GM19043 (cell line): ENCODE data around the gene NDUFS1.
"Not testable (repeated sequence)": the region's sequence is repeated elsewhere in the genome, so short reads cannot be mapped to it uniquely, and the experiment has no call there.

Experiments
- ATAC-seq: cut with Tn5 transposase; IDR thresholded peaks from one replicate; pipeline ENCODE4 v1.9.1; 2021; ENCODE audit warnings: low read depth; ENCODE audit not compliant: unreplicated experiment

NDUFS1 gene

DNA sequence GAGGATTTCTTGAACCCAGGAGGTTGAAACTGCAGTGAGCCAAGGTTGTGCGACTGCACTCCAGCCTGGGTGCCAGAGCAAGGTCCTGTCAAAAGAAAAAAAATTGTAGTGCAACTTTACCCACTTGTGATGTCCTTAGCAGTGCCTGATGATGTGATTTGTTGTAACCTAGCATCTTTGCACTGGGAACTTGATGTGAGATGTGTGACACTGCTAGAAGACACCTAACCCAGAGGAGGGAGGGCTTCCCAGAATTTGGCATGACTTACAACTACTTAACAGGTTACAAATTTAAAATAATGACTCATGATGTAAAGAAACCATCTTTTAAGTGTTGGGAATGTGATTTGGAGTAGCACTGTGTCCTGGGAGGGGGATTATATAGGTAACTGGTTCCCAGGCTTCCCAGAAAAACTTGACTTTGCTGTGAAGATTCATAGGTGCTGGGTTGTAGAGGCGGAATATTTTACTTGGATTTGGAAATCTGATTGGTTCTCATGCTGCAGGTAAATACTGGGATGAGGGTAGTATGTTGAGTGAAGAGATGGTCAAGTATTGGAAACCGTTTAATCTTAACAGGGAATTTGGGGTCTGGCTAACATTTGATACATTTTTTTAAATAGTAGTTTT is 4.1 kb upstream of the NDUFS1 start:
- no peak for ATAC-seq

GRCh38 chr2:206162401-206162800 is 3.2 kb upstream of the NDUFS1 start:
- ATAC-seq: not testable (repeated sequence)

DNA sequence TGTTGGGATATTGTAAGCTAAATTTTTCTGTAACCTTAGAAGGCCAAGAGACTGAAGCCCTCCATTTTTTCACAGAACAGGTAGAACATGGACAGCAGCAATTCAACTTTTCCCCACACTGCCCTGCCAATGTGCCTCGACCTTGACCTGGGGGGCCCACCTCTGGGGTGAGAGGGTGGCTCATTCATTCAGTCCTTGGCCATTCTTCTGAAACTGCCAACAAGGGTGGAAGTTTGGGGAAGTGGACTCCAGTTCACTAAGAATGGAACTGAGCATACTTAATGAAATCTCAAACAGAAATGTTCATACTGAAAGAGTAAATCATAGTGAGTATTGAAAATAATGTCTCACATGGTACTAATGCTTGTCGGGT is 1.5 kb upstream of the NDUFS1 start:
- no peak for ATAC-seq

DNA sequence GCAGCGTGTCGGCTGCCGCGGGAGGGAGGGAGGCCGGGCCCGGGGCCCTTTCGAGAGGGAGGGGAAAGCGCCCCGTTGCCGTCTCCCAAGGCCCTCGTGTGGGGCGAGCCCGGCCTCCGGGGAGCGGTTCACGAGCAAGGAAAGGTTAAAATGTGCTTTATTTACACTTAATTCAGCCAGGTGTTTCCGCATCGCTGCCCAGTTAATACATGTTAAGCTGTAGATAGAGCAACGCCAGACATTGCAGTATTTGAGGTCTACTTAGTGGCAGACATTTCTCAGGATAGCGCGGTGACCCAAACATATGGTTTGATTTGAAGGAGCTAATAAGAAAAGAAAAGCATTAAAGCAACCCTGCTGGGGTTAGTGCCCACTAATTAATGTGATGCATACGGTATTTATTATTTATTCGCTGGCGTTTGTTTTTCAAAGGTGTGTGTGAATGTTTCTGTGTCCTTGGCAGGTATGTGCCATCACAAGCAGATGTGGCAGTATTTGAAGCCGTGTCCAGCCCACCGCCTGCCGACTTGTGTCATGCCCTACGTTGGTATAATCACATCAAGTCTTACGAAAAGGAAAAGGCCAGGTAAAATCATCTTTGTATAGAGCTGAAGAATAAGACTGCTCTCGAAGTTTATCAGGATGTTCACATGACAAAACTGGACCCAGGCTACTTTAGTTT is 1.0 kb upstream of the NDUFS1 start:
- no peak for ATAC-seq

DNA sequence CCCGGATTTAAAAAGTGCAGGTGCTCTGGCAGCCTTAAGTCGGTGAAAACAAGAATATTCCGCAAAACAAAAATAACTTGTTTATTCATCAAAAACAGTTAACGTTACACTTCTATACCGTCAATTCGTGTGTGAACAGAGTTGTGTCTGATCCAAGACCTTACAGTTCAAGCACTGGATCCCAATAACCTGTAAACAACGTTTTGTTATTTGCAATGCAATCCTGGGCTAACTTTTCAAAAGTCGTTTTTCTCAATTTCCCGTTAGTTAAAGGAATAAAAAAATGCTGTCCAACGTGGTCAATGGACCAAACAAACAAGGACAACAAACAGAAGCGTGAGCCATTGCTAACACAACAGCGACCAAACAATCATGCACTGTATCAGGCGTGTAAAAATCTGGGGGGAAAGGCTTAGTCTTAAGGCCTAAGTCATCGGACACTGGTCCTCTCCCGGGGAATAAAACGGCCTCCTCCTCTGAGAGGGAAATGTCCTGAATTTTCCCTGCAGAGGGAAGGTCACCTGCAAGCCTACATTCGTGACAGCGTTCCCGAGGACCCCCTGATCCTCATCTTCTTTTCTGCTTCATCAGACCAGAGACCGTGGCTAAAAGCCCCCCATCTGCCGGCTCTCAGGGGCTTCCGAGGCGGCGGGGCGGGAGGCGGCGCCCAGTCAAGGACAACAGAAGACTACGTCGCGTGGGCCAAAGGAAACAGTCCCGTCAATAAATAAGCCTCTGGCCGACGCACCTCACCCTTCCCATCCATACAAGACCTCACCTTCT is 490 bp downstream of the NDUFS1 start:
- peak; percentile 12 for ATAC-seq

DNA sequence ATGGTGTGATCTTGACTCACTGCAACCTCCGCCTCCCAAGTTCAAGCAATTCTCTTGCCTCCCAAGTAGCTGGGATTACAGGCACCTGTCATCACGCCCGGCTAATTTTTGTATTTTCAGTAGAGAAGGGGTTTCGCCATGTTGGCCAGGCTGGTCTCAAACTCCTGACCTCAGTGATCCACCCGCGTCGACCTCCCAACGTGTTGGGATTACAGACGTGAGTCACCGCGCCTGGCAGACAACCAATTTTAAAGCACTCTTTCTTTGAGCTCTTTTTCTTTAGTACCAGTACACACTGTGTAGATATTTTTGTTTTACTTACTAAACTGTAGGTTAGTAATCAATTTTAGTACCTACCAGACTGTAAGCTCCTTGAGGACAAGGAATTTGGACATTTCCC is 2.2 kb downstream of the NDUFS1 start:
- not testable (repeated sequence) for ATAC-seq

DNA sequence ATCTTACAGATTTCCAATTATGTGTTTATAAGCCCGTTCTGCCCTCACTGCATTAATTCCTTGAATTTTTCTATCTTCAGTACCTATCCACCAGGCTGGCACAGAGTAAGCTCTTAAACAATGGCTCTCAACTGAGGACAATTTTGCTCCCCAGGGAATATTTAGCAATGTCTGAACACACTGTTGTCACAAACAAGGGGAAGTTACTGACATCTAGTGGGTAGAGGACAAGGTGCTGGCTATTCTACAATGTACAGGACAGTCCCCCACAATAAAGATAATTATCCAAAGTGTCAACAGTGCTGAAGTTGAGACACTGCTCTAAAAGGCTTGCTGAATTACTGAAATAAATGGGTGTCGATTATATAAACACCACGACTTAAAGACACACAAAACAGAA is 5.0 kb downstream of the NDUFS1 start:
- ATAC-seq: no peak

- ATAC-seq: no peak
Observed at GRCh38 chr2:206150631-206151030, 8.6 kb downstream of the NDUFS1 start.

DNA sequence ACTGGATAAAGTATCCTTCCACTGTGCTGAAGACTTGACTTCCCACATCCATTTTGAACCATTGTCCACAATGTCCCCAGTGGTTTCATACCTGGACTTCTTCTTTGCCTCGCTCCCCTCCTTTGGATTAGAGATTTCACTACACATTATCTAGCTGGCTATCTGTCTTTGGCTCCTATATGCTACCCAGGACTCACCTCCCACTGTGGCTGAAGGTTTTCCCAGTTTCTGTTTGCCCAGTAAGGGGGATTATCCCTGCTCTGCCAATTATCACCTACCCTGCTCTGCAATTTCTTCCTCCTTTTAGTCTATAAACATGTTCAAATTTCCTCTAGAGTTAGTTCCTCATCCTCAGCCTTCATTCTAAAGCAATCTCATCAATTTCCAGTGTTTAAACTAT is 9.1 kb downstream of the NDUFS1 start:
- ATAC-seq: no peak

DNA sequence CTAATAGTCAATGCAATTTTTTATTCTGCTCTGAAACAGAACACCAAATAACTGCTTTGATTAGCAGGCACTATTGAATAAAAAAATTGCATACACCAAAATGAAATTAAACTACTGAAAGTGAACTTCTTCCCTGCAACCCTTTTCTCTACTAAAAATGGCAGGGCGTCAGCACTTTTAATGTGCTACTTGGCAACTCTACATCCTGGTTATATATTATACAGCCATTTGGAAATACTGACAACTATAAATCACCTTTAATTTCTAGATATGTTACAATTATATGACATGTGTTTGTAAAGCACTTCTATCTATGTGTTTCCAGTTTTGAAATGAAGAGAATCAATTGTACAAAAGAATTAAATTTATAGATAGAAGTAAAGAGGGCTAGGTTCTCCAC is 9.9 kb downstream of the NDUFS1 start:
- ATAC-seq: no peak

DNA sequence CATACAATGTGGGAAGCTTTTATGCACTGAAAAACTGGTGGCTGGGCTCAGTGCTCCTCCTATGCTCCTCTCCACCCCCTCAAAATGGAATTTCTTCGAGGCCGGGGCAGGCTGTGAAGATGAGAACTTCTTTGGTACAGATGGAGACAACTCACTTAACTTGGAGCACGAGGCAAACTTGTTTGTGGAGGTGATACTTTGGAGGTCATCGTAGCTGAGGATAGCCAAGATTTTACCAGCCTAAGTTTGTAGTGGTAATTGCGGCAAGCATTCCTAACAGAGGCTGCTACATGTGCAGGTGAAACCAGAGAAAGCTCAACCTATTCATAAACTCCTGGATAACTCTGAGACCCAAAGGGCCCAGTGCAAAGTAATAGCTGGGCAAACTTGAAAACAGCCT is 13.6 kb downstream of the NDUFS1 start:
- no peak for ATAC-seq

DNA sequence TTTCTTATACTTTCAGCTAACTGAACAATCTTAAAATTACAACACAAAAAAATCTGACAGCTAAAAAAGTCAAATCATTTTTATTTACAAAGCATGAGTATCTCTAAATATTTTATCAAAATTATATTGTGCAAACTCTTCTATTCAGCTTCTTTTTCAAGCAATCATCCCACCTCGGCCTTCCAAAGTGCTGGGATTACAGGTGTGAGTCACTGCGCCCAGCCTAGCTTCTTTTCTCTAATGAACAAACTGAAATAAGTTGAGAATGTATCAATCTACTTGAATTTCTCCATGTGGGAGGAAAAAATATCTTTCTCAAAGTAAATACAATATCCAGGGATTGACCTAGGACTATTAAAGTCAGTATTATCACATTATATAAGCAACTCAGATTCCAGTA is 14.9 kb downstream of the NDUFS1 start:
- no peak for ATAC-seq

DNA sequence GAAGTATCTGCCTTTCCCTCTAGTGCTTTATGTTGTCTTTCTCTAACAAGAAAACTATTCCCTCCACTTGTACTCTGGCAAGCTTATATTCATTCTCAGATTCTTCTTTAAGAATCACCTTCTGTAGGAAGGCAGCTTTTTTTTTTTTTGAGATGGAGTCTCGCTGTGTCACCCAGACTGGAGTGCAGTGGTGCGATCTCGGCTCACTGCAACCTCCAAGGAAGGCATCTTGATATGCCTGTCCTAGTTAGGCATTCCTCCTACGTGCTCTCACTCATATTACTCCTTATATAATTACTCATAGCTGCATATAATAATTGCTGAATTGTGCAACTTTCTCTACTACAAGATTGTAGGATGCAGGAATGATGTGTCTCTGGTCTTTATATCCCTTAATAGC is 15.8 kb downstream of the NDUFS1 start:
- ATAC-seq: no peak

- ATAC-seq: no peak
Observed at GRCh38 chr2:206127656-206128055, 31.6 kb downstream of the NDUFS1 start.

GRCh38 chr2:206125901-206126300 is 33.3 kb downstream of the NDUFS1 start:
- no peak for ATAC-seq

DNA sequence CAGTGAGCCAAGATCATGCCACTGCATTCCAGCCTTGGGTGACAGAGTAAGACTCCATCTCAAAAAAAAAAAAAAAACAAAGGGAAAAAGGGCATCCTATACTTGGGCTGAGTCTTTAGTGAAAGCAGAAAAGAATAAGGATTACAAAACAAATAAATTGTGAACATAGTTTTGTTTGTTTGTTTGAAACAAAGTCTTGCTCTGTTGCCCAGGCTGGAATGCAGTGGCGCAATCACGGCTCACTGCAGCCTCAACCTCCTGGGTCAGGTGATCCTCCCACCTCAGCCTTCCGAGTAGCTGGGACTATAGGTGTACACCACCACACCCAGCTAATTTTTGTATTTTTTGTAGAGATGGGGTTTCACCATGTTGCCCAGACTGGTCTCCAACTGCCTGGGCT is 36.7 kb downstream of the NDUFS1 start:
- not testable (repeated sequence) for ATAC-seq

GRCh38 chr2:206116278-206116677 is 43.0 kb downstream of the NDUFS1 start:
- ATAC-seq: no peak

- no peak for ATAC-seq
Observed at GRCh38 chr2:206115026-206115578, 44.1 kb downstream of the NDUFS1 start.

GRCh38 chr2:206112846-206113547 is 46.2 kb downstream of the NDUFS1 start:
- no peak for ATAC-seq

- ATAC-seq: no peak
Observed at GRCh38 chr2:206112108-206112507, 47.1 kb downstream of the NDUFS1 start.

DNA sequence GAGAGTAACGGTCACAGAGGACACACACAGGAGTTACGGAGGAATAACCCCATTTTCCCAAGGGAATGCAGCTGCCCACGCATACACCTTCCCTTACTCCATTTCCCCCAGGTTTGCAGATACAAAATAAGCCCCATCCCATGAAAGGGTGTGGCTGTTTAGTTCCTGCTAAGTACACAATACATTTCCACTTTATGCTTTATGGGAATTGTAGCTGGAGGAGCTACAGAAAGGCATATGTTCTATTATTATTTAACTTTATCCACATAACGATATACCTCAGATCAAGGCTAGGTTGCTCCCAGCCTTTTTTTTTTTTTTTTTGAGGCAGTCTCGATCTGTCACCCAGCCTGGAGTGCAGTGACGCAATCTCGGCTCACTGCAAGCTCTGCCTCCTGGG is 50.5 kb downstream of the NDUFS1 start:
- no peak for ATAC-seq
